NOMO-1 (cell line): Measurements from ENCODE around the gene ARHGAP40.

Experiments used
- DNase-seq, 2 experiments: peaks; one replicate each; lab custom pipeline; 2025; ENCODE audit not compliant: unreplicated experiment in 2 of 2; lab: John Stamatoyannopoulos, UW

ARHGAP40 gene

GRCh38 chr20:38645980-38646858 lies 44.6 kb downstream of the ARHGAP40 start:
- peak; percentile 71 to 77 for DNase-seq

DNA sequence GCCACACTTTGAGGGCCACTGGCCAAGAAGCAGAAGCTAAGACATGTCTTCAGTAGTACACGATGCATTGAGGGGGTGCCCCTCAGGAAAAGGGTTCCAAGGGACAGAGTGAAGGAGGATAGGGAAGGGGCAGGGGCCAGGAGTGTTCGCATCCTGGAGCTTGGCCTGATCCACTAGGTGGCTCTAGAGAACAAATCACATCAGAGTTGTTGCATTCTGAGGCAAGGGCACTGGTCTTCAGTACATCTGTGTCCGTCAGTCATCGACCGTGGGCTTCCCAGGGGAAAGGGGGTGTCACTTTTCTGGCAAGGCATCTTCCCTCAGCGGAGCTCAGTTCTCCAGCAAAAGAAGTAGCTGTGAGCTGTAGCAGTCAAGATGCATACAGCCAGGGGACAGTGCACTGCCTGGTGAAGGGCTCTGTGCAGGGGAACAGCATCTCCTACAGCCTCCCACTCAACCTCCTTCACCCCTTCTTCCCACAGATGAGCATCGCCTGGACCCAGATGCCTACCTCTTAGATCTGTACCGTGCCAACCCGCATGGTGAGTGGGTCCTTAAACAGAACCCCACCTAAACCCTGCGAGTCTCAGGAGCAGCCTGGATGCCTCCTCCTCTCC lies 47.8 kb downstream of the ARHGAP40 start:
- no peak for DNase-seq

- no peak for DNase-seq
Observed at GRCh38 chr20:38650010-38650409, 48.4 kb downstream of the ARHGAP40 start.

DNA sequence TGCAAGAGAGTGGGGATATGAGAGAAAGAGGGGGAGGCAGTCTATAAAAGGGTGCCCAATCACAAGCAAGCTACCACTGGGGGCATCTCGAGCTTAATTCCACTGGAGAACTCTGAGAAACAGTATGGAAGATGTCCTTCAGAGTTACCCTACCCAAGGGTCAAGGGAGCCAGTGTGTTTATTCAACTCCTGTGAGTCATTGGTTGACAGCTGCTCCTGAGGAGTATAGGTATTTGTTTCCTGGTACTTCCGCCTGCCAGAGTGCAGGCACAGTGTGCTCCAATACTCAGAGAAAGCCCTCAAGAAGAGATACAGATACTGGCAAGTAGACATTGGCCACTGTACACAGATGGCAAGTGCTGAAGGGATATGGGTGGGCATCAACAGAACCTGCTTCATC lies 49.5 kb downstream of the ARHGAP40 start:
- no peak for DNase-seq

GRCh38 chr20:38651562-38651961 lies 50.0 kb downstream of the ARHGAP40 start:
- DNase-seq, result no peak

GRCh38 chr20:38652995-38653394 lies 51.4 kb downstream of the ARHGAP40 start:
- DNase-seq, result no peak

DNA sequence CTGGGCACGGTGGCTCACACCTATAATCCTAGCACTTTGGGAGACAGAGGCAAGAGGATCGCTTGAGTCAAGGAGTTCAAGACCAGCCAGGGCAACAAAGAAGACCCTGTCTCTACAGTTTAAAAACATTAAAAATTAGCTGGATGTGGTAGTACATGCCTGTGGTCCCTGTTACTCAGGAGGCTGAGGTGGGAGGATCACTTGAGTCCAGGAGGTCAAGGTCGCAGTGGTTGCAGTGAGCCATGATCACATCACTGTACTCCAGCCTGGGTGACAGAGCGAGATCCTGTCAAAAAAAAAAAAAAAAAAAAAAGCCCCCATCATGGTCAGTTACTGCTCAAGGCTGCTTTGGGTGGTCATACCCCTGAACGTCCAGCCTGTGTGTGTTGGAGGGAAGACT lies 55.8 kb downstream of the ARHGAP40 start:
- DNase-seq, result no peak

DNA sequence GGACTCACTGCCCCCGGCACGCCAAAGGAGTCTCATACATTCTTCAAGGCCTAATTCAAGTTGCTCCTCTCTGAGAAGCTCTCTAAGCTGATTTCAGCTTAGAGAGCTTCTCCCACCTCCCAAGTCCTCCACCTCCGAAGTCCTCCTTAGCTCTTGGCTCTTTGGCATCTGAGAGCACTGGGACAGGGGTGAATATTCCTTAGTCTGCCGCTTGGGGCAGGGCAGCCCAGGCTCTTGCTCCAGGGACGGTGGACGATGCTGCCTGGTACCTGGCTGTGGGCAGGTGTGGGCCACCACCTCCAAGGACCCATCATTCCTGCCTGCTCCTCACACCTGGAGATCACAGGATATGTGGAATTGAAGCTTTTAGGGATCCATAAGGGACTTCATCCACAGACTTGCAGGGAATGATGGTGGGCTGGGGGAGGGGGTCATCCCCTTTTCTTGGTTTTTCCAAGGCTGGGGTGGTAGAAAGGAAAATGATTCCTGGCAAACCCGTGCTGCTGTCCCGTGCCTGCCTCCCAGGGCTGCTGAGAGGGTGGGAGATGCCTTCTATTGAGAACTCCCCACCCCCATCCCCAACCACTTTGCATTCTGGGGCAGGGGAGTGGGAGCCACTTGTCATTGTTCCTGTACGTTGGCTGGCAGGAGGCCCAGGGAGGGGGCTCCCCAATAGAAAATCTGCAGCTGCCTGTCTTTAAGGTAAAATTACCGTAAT lies 57.4 kb downstream of the ARHGAP40 start:
- no peak for DNase-seq

DNA sequence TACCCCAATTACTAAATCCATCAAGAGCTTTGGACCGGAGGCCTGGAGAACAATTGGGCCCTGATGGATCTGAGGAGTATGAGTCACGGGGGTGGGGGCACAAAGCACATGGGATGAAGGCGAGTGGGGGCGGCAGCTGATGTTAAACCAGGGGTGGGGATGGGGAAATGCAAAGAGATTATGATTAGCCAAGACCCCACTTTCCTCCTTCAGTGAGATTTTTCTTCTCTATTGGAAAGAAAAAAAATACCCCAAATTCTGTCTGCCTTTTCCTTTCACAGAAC lies 57.9 kb downstream of the ARHGAP40 start:
- no peak for DNase-seq

DNA sequence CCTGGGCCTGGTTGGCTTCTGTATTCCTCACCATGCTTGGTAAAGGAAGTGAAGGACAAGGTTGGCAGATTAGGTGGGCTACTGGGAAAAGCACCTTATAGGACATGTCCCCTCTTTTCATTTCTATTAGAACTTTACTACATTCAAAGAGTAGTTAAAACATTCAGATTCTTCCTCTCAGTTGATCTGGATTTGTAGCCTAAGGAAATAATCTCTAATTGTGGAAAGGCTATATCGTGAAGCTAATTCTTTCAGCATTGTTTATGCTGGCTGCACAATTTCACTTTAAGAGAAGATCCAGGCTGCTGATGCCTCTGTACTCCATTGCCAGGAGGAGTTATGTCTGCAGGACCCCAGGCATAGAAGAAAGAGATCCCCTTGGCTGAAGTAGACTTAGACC lies 58.8 kb downstream of the ARHGAP40 start:
- no peak for DNase-seq

DNA sequence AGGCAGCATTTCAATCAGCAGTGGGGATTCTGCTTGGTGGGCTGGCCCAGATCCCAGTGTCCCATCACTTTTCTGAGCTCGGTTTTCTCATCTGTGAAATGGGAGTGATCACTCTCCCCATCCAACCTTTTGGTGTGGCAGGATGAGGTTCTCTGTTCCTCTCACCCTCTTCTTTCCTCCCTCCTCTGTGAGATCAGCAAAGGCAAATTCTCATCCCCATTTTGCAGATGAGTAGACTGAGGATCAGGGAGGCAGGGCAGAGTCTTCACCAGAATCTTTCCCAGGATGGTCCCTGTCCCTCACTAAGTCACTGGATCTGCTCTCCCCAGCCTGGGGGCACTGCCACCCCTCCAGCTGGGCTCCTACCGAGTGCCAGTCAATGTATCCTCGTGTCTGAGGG lies 62.1 kb downstream of the ARHGAP40 start:
- DNase-seq, result no peak

DNA sequence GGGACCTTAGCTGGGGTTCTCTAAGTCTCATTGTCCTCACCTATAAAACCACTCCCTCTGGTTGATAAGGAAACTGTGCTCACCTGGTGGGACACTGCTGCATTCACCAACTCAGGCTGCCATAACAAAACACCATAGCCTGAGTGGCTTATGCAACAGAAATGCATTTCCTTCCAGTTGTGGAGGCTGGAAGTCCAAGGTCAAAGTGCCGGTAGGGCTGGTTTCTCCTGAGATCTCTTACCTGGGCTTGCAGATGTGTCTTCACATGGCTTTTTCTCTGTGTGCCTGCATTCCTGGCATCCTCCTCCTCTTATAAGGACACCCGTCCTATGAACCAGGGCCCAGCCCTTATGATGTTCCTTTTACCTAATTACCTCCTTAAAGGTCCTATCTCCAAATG lies 62.7 kb downstream of the ARHGAP40 start:
- no peak for DNase-seq

- DNase-seq, result no peak
Observed at GRCh38 chr20:38665094-38665493, 63.5 kb downstream of the ARHGAP40 start.

GRCh38 chr20:38665506-38666285 lies 64.1 kb downstream of the ARHGAP40 start:
- DNase-seq, result no peak

DNA sequence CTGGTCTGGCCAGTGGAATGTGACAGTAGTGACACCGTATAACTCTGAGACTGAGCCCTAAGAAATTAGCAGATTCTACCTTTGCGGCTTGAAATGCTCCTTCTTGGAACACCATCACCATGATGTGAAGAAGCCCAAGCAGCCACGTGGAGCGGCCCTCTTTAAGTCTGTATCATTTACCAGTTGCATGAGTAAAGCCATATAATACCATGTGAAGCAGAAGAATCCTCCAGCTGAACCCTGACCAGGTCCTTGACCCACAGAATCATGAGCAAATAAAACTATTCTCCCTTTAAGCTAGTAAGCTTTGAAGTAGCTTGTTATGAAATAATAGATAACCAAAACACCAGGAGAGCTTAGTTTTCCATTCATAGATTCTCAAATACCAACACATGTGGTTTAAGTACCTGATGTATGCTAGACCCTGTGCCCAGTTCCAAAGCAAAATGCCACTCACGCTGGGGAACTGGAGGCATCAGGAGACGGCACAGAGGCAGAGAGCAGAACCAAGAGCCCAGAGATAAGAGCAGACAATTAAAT lies 65.9 kb downstream of the ARHGAP40 start:
- DNase-seq, result no peak

DNA sequence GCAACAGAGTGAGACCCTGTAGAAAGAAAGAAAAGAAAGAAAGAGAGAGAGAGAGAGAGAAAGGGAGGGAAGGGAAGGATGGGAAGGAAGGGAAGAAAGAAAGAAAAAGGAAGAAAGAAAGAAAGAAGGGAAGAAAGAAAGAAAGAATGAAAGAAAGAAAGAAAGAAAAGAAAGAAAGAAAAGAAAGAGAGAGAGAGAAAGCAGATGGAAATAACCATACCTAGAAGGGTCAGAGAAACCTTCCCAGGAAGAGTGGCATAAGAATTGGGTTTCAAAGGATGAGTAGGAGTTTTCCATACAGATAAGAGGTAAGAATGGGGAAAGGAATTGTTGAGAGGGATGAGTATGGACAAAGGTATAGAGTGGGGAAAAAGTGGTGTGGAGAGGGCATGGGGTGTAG lies 68.1 kb downstream of the ARHGAP40 start:
- no peak for DNase-seq

GRCh38 chr20:38670786-38671185 lies 69.2 kb downstream of the ARHGAP40 start:
- DNase-seq, result no peak

- DNase-seq, result no peak
Observed at GRCh38 chr20:38671186-38671585, 69.6 kb downstream of the ARHGAP40 start.

GRCh38 chr20:38671701-38672292 lies 70.2 kb downstream of the ARHGAP40 start:
- no peak for DNase-seq

DNA sequence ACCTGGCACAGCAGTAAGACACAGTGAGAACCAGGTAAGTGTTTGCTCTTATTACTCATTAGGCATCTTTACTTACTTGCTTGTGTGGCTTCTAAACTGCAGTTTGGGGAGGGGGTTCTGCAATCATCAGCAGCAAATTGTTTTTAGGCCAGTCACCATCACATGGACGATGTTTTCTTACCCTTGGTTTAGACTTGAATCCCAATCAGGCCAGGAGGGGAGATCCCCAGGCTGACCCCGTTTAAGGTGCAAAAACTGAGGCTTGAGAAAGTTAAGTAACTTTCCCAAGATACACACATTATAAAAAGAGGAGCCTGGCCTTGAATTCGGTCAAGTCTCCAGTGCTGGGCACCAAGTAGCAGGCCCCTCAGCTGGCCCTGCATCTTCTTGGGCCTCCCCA lies 70.9 kb downstream of the ARHGAP40 start:
- DNase-seq, result no peak

- no peak for DNase-seq
Observed at GRCh38 chr20:38673261-38673660, 71.7 kb downstream of the ARHGAP40 start.
